ENCODE measurements around the gene TMEM178B.
"Not testable (repeated sequence)": the region's sequence is repeated elsewhere in the genome, so short reads cannot be mapped to it uniquely, and the experiment has no call there.

TMEM178B gene

GRCh38 chr7:141167381-141167964 lies 93.6 kb downstream of the TMEM178B start:
- Histone ChIP-seq H3K9ac (ENCODE audit: low read length in 5 of 5) (no peak overlapping the region), H3K4me3 (ENCODE audit: low read depth in 1 of 5, low read length in 5 of 5) (no peak overlapping the region), H3K27ac (ENCODE audit: low read depth, low read length) (no peak overlapping the region), H3K36me3 (ENCODE audit: control insufficient read depth in 5 of 5, insufficient read depth in 5 of 5, low read length in 5 of 5) (no peaks in the 10 kb centered on the region), H3K9me3 (ENCODE audit: control insufficient read depth in 5 of 5, low read length in 5 of 5) (peaks cover 0 to 5% (median 3%) of the 10 kb centered on the region in 5 donors), H3K27me3 (ENCODE audit: control insufficient read depth in 5 of 5, insufficient read depth in 4 of 5, low read length in 5 of 5) (no peaks in the 10 kb centered on the region), H3K4me1 (ENCODE audit: control insufficient read depth in 5 of 5, insufficient read depth in 5 of 5, low read length in 5 of 5) (no peaks in the 10 kb centered on the region)

- H3K4me1 ChIP-seq (ENCODE audit: control insufficient read depth in 5 of 5, insufficient read depth in 5 of 5, low read length in 5 of 5); H3K27me3 ChIP-seq (ENCODE audit: control insufficient read depth in 5 of 5, insufficient read depth in 4 of 5, low read length in 5 of 5); H3K27ac ChIP-seq (ENCODE audit: low read depth, low read length); H3K36me3 ChIP-seq (ENCODE audit: control insufficient read depth in 5 of 5, insufficient read depth in 5 of 5, low read length in 5 of 5); H3K9me3 ChIP-seq (ENCODE audit: control insufficient read depth in 5 of 5, low read length in 5 of 5); H3K4me3 ChIP-seq (ENCODE audit: low read depth in 1 of 5, low read length in 5 of 5); H3K9ac ChIP-seq (ENCODE audit: low read length in 5 of 5): not testable (repeated sequence)
Observed at GRCh38 chr7:141169157-141169556, 95.3 kb downstream of the TMEM178B start.

- not testable (repeated sequence) for H3K9ac ChIP-seq (ENCODE audit: low read length in 5 of 5); H3K4me1 ChIP-seq (ENCODE audit: control insufficient read depth in 5 of 5, insufficient read depth in 5 of 5, low read length in 5 of 5); H3K27me3 ChIP-seq (ENCODE audit: control insufficient read depth in 5 of 5, insufficient read depth in 4 of 5, low read length in 5 of 5); H3K27ac ChIP-seq (ENCODE audit: low read depth, low read length); H3K36me3 ChIP-seq (ENCODE audit: control insufficient read depth in 5 of 5, insufficient read depth in 5 of 5, low read length in 5 of 5); H3K4me3 ChIP-seq (ENCODE audit: low read depth in 1 of 5, low read length in 5 of 5); H3K9me3 ChIP-seq (ENCODE audit: control insufficient read depth in 5 of 5, low read length in 5 of 5)
Observed at GRCh38 chr7:141175728-141176127, 101.9 kb downstream of the TMEM178B start.

GRCh38 chr7:141177120-141177519 lies 103.3 kb downstream of the TMEM178B start:
- not testable (repeated sequence) for H3K9me3 ChIP-seq (ENCODE audit: control insufficient read depth in 5 of 5, low read length in 5 of 5); H3K27me3 ChIP-seq (ENCODE audit: control insufficient read depth in 5 of 5, insufficient read depth in 4 of 5, low read length in 5 of 5); H3K36me3 ChIP-seq (ENCODE audit: control insufficient read depth in 5 of 5, insufficient read depth in 5 of 5, low read length in 5 of 5); H3K9ac ChIP-seq (ENCODE audit: low read length in 5 of 5); H3K4me3 ChIP-seq (ENCODE audit: low read depth in 1 of 5, low read length in 5 of 5); H3K4me1 ChIP-seq (ENCODE audit: control insufficient read depth in 5 of 5, insufficient read depth in 5 of 5, low read length in 5 of 5); H3K27ac ChIP-seq (ENCODE audit: low read depth, low read length)

GRCh38 chr7:141178486-141179135 lies 104.7 kb downstream of the TMEM178B start:
- no peak overlapping the region for H3K27ac ChIP-seq (ENCODE audit: low read depth, low read length)
- H3K36me3 ChIP-seq (ENCODE audit: control insufficient read depth in 5 of 5, insufficient read depth in 5 of 5, low read length in 5 of 5), result no peaks in the 10 kb centered on the region
- no peaks in the 10 kb centered on the region for H3K9me3 ChIP-seq (ENCODE audit: control insufficient read depth in 5 of 5, low read length in 5 of 5)

GRCh38 chr7:141181812-141182211 lies 107.9 kb downstream of the TMEM178B start:
- Histone ChIP-seq H3K9me3 (ENCODE audit: control insufficient read depth in 5 of 5, low read length in 5 of 5) (no peaks in the 10 kb centered on the region), H3K4me1 (ENCODE audit: control insufficient read depth in 5 of 5, insufficient read depth in 5 of 5, low read length in 5 of 5) (no peaks in the 10 kb centered on the region), H3K27me3 (ENCODE audit: control insufficient read depth in 5 of 5, insufficient read depth in 4 of 5, low read length in 5 of 5) (no peaks in the 10 kb centered on the region), H3K27ac (ENCODE audit: low read depth, low read length) (no peak overlapping the region), H3K4me3 (ENCODE audit: low read depth in 1 of 5, low read length in 5 of 5) (no peak overlapping the region), H3K36me3 (ENCODE audit: control insufficient read depth in 5 of 5, insufficient read depth in 5 of 5, low read length in 5 of 5) (no peaks in the 10 kb centered on the region), H3K9ac (ENCODE audit: low read length in 5 of 5) (no peak overlapping the region)

More at GRCh38 chr7:141178486-141179135, 104.7 kb downstream of the TMEM178B start:
- H3K4me1 ChIP-seq (ENCODE audit: control insufficient read depth in 5 of 5, insufficient read depth in 5 of 5, low read length in 5 of 5), result no peaks in the 10 kb centered on the region
- no peak overlapping the region for H3K4me3 ChIP-seq (ENCODE audit: low read depth in 1 of 5, low read length in 5 of 5)
- no peak overlapping the region for H3K9ac ChIP-seq (ENCODE audit: low read length in 5 of 5)
- no peaks in the 10 kb centered on the region for H3K27me3 ChIP-seq (ENCODE audit: control insufficient read depth in 5 of 5, insufficient read depth in 4 of 5, low read length in 5 of 5)

- no peaks in the 10 kb centered on the region for H3K27me3 ChIP-seq (ENCODE audit: control insufficient read depth in 5 of 5, insufficient read depth in 4 of 5, low read length in 5 of 5)
- H3K36me3 ChIP-seq (ENCODE audit: control insufficient read depth in 5 of 5, insufficient read depth in 5 of 5, low read length in 5 of 5), result no peaks in the 10 kb centered on the region
- H3K9ac ChIP-seq (ENCODE audit: low read length in 5 of 5), result no peak overlapping the region
- no peaks in the 10 kb centered on the region for H3K9me3 ChIP-seq (ENCODE audit: control insufficient read depth in 5 of 5, low read length in 5 of 5)
- H3K4me3 ChIP-seq (ENCODE audit: low read depth in 1 of 5, low read length in 5 of 5), result no peak overlapping the region
- no peaks in the 10 kb centered on the region for H3K4me1 ChIP-seq (ENCODE audit: control insufficient read depth in 5 of 5, insufficient read depth in 5 of 5, low read length in 5 of 5)
- no peak overlapping the region for H3K27ac ChIP-seq (ENCODE audit: low read depth, low read length)
Observed at GRCh38 chr7:141184532-141185190, 110.8 kb downstream of the TMEM178B start.

GRCh38 chr7:141185369-141185967 lies 111.6 kb downstream of the TMEM178B start:
- no peak overlapping the region for H3K9ac ChIP-seq (ENCODE audit: low read length in 5 of 5)
- H3K9me3 ChIP-seq (ENCODE audit: control insufficient read depth in 5 of 5, low read length in 5 of 5), result no peaks in the 10 kb centered on the region

GRCh38 chr7:141189231-141189630 lies 115.4 kb downstream of the TMEM178B start:
- Histone ChIP-seq H3K9me3 (ENCODE audit: control insufficient read depth in 5 of 5, low read length in 5 of 5) (no peaks in the 10 kb centered on the region), H3K4me1 (ENCODE audit: control insufficient read depth in 5 of 5, insufficient read depth in 5 of 5, low read length in 5 of 5) (no peaks in the 10 kb centered on the region), H3K9ac (ENCODE audit: low read length in 5 of 5) (no peak overlapping the region), H3K36me3 (ENCODE audit: control insufficient read depth in 5 of 5, insufficient read depth in 5 of 5, low read length in 5 of 5) (no peaks in the 10 kb centered on the region), H3K27ac (ENCODE audit: low read depth, low read length) (no peak overlapping the region), H3K27me3 (ENCODE audit: control insufficient read depth in 5 of 5, insufficient read depth in 4 of 5, low read length in 5 of 5) (peaks cover 0 to 6% (median 0%) of the 10 kb centered on the region in 5 donors), H3K4me3 (ENCODE audit: low read depth in 1 of 5, low read length in 5 of 5) (no peak overlapping the region)

More at GRCh38 chr7:141185369-141185967, 111.6 kb downstream of the TMEM178B start:
- Histone ChIP-seq H3K27ac (ENCODE audit: low read depth, low read length) (no peak overlapping the region), H3K36me3 (ENCODE audit: control insufficient read depth in 5 of 5, insufficient read depth in 5 of 5, low read length in 5 of 5) (no peaks in the 10 kb centered on the region), H3K27me3 (ENCODE audit: control insufficient read depth in 5 of 5, insufficient read depth in 4 of 5, low read length in 5 of 5) (no peaks in the 10 kb centered on the region), H3K4me3 (ENCODE audit: low read depth in 1 of 5, low read length in 5 of 5) (no peak overlapping the region), H3K4me1 (ENCODE audit: control insufficient read depth in 5 of 5, insufficient read depth in 5 of 5, low read length in 5 of 5) (no peaks in the 10 kb centered on the region)

GRCh38 chr7:141190495-141190894 lies 116.6 kb downstream of the TMEM178B start:
- Histone ChIP-seq H3K4me1 (ENCODE audit: control insufficient read depth in 5 of 5, insufficient read depth in 5 of 5, low read length in 5 of 5) (no peaks in the 10 kb centered on the region), H3K9ac (ENCODE audit: low read length in 5 of 5) (no peak overlapping the region), H3K27me3 (ENCODE audit: control insufficient read depth in 5 of 5, insufficient read depth in 4 of 5, low read length in 5 of 5) (peaks cover 0 to 6% (median 0%) of the 10 kb centered on the region in 5 donors), H3K36me3 (ENCODE audit: control insufficient read depth in 5 of 5, insufficient read depth in 5 of 5, low read length in 5 of 5) (no peaks in the 10 kb centered on the region), H3K9me3 (ENCODE audit: control insufficient read depth in 5 of 5, low read length in 5 of 5) (no peaks in the 10 kb centered on the region), H3K4me3 (ENCODE audit: low read depth in 1 of 5, low read length in 5 of 5) (no peak overlapping the region), H3K27ac (ENCODE audit: low read depth, low read length) (no peak overlapping the region)
